H9 (cell line): ENCODE data around the gene ISM2. TPM values are rescaled to one million over a fixed set of nuclear protein-coding genes. Genes with fewer than 3 reads are reported as not detected.

Source experiments
- DNase-seq: peaks from one replicate; pipeline ENCODE4 v3.0.0-alpha.2; 2017
- H2AFZ ChIP-seq: one replicate; pipeline ENCODE4 v1.6.1; 2013; ENCODE audit warnings: mild to moderate bottlenecking, low read length, control low read depth, moderate library complexity
- H2AK5ac ChIP-seq: 2 replicates; pipeline ENCODE4 v1.6.1; 2013; ENCODE audit warnings: low read length, control low read depth, mixed read lengths; ENCODE audit not compliant: insufficient read length
- H2BK120ac ChIP-seq: one replicate; pipeline ENCODE4 v1.6.1; 2013; ENCODE audit warnings: low read depth, mild to moderate bottlenecking, low read length, control low read depth, inconsistent platforms; ENCODE audit not compliant: poor library complexity, severe bottlenecking
- H2BK12ac ChIP-seq: 2 replicates; pipeline ENCODE4 v1.6.1; 2013; ENCODE audit warnings: low read length, control low read depth, mixed read lengths, low read depth; ENCODE audit not compliant: insufficient read length
- H2BK15ac ChIP-seq: 2 replicates; pipeline ENCODE4 v1.6.1; 2013; ENCODE audit warnings: low read depth, low read length, control low read depth
- H2BK20ac ChIP-seq: one replicate; pipeline ENCODE4 v1.6.1; 2013; ENCODE audit warnings: low read depth, mild to moderate bottlenecking, low read length, control low read depth, inconsistent platforms; ENCODE audit not compliant: poor library complexity, severe bottlenecking
- H2BK5ac ChIP-seq: 2 replicates; pipeline ENCODE4 v1.6.1; 2013; ENCODE audit warnings: low read length, control low read depth, mixed read lengths; ENCODE audit not compliant: insufficient read length
- H3K14ac ChIP-seq: 2 replicates; pipeline ENCODE4 v1.6.1; 2013; ENCODE audit warnings: low read length, control low read depth; ENCODE audit not compliant: insufficient read depth
- H3K18ac ChIP-seq: 2 replicates; pipeline ENCODE4 v1.6.1; 2013; ENCODE audit warnings: low read depth, mild to moderate bottlenecking, mixed read lengths, low read length, control low read depth; ENCODE audit not compliant: insufficient read length
- H3K23ac ChIP-seq: 2 replicates; pipeline ENCODE4 v1.6.1; 2013; ENCODE audit warnings: low read length, control low read depth, mixed read lengths, low read depth; ENCODE audit not compliant: insufficient read length
- H3K23me2 ChIP-seq: 2 replicates; pipeline ENCODE4 v1.6.1; 2013; ENCODE audit warnings: low read depth, mild to moderate bottlenecking, mixed read lengths, low read length, control low read depth; ENCODE audit not compliant: insufficient read length, poor library complexity, severe bottlenecking
- H3K27ac ChIP-seq: 2 replicates; pipeline ENCODE4 v1.5.1; 2013; ENCODE audit warnings: low read length, control low read depth, mixed read lengths, low read depth; ENCODE audit not compliant: insufficient read length
- H3K27me3 ChIP-seq: 2 replicates; pipeline ENCODE4 v1.6.1; 2013; ENCODE audit warnings: low read length, control low read depth, inconsistent platforms; ENCODE audit not compliant: insufficient read depth
- H3K4ac ChIP-seq: 2 replicates; pipeline ENCODE4 v1.6.1; 2013; ENCODE audit warnings: low read depth, mild to moderate bottlenecking, control low read depth, inconsistent platforms, low read length, moderate library complexity
- H3K4me1 ChIP-seq: 2 replicates; pipeline ENCODE4 v1.6.1; 2013; ENCODE audit warnings: low read length, control low read depth, inconsistent platforms; ENCODE audit not compliant: insufficient read depth
- H3K4me2 ChIP-seq: 2 replicates; pipeline ENCODE4 v1.6.1; 2013; ENCODE audit warnings: low read length, control low read depth, mixed read lengths; ENCODE audit not compliant: insufficient read length, insufficient read depth
- H3K56ac ChIP-seq: 2 replicates; pipeline ENCODE4 v1.6.1; 2013; ENCODE audit warnings: low read depth, mild to moderate bottlenecking, mixed read lengths, low read length, control low read depth; ENCODE audit not compliant: insufficient read length
- H3K79me1 ChIP-seq: 2 replicates; pipeline ENCODE4 v1.6.1; 2013; ENCODE audit warnings: low read depth, mild to moderate bottlenecking, moderate library complexity, low read length, control low read depth, inconsistent platforms; ENCODE audit not compliant: insufficient read depth, poor library complexity, severe bottlenecking
- H3K79me2 ChIP-seq: 2 replicates; pipeline ENCODE4 v1.6.1; 2013; ENCODE audit warnings: low read length, control low read depth, inconsistent platforms; ENCODE audit not compliant: insufficient read depth
- H3K9ac ChIP-seq: 2 replicates; pipeline ENCODE4 v1.6.1; 2013; ENCODE audit warnings: low read length, control low read depth, mixed read lengths; ENCODE audit not compliant: insufficient read length; ENCODE audit errors: extremely low read depth
- H3K9me3 ChIP-seq: one replicate; pipeline ENCODE4 v1.6.1; 2013; ENCODE audit warnings: low read depth, low read length, inconsistent platforms; ENCODE audit not compliant: control insufficient read depth
- H3T11ph ChIP-seq: one replicate; pipeline ENCODE4 v1.6.1; 2013; ENCODE audit warnings: mild to moderate bottlenecking, low read length, control low read depth, inconsistent platforms
- H4K20me1 ChIP-seq: one replicate; pipeline ENCODE4 v1.6.1; 2013; ENCODE audit not compliant: control insufficient read depth, insufficient read length, insufficient read depth
- H4K5ac ChIP-seq: 2 replicates; pipeline ENCODE4 v1.6.1; 2013; ENCODE audit warnings: low read depth, mild to moderate bottlenecking, mixed read lengths, low read length, control low read depth; ENCODE audit not compliant: insufficient read length
- H4K8ac ChIP-seq: replicated peaks from 2 replicates; pipeline ENCODE4 v1.6.1; 2013; ENCODE audit warnings: low read length, control low read depth, mixed read lengths, low read depth; ENCODE audit not compliant: insufficient read length
- H4K91ac ChIP-seq: 2 replicates; pipeline ENCODE4 v1.6.1; 2013; ENCODE audit warnings: low read depth, mild to moderate bottlenecking, moderate library complexity, mixed read lengths, low read length, control low read depth; ENCODE audit not compliant: insufficient read length
- H3K27ac Mint-ChIP-seq, 3 experiments: 2 replicates in 2 of 3; 3 replicates in 1 of 3; pipeline ENCODE4 v1.8.0; 2020 to 2021; ENCODE audit warnings: mixed read lengths in 3 of 3, mild to moderate bottlenecking in 1 of 3, moderate library complexity in 1 of 3
- H3K27me3 Mint-ChIP-seq: 2 replicates; pipeline ENCODE4 v1.8.0; 2021; ENCODE audit warnings: low read depth, mild to moderate bottlenecking, moderate library complexity, mixed read lengths
- H3K36me3 Mint-ChIP-seq, 3 experiments: 2 replicates in 2 of 3; 3 replicates in 1 of 3; pipeline ENCODE4 v1.8.0; 2020 to 2021; ENCODE audit warnings: low read depth in 3 of 3, mixed read lengths in 3 of 3; ENCODE audit not compliant: insufficient read depth in 1 of 3
- H3K4me1 Mint-ChIP-seq, 2 experiments: 2 replicates each; pipeline ENCODE4 v1.8.0; 2020; ENCODE audit warnings: mixed read lengths in 2 of 2
- H3K4me3 Mint-ChIP-seq, 2 experiments: 2 replicates in 1 of 2; 3 replicates in 1 of 2; pipeline ENCODE4 v1.8.0; 2020 to 2021; ENCODE audit warnings: mild to moderate bottlenecking in 2 of 2, mixed read lengths in 2 of 2, moderate library complexity in 1 of 2
- H3K9me3 Mint-ChIP-seq, 2 experiments: 2 replicates in 1 of 2; 3 replicates in 1 of 2; pipeline ENCODE4 v1.8.0; 2020; ENCODE audit warnings: mild to moderate bottlenecking in 2 of 2, mixed read lengths in 2 of 2, moderate library complexity in 1 of 2
- CTCF ChIP-seq: fragments of 200-600 bp; sonication (generic); conservative IDR thresholded peaks from 3 replicates; pipeline ENCODE4 v1.8.0; 2021; ENCODE audit warnings: antibody characterized with exemption, mild to moderate bottlenecking
- WGBS: extraction: QIAGEN DNeasy Blood & Tissue Kit; methylation state at CpG from one replicate; pipeline ENCODE4 v1.1.7; 2013; ENCODE audit warnings: missing lambda C conversion rate, low lambda C conversion rate, mixed read lengths; ENCODE audit not compliant: insufficient read length; ENCODE audit errors: extremely low coverage; 5-methylcytosine and 5-hydroxymethylcytosine counted together
- total RNA-seq: library from RNA; stranded (reverse); gene quantifications from 2 replicates; pipeline ENCODE4 v1.2.1, GENCODE V29; 2021

The ISM2 gene
- total RNA-seq, 1 experiment from 2014 or later = 0.39 TPM

GRCh38 chr14:77467801-77468200, 30.8 kb downstream of the ISM2 start:
- no peak overlapping the region for H2AFZ ChIP-seq
- no peak overlapping the region for H3K18ac ChIP-seq
- no peak for TF ChIP-seq CTCF
- no CpG with 5 or more reads among the region's 5 CpGs for WGBS
- H4K20me1 ChIP-seq = no peaks in the 10 kb centered on the region
- H3K56ac ChIP-seq = no peak overlapping the region
- no peaks in the 10 kb centered on the region for H3K79me2 ChIP-seq
- H3K14ac ChIP-seq = no peak overlapping the region
- H3K23me2 ChIP-seq = no peaks in the 10 kb centered on the region
- no peak for DNase-seq
- no peak overlapping the region for H2AK5ac ChIP-seq
- no peak overlapping the region for H2BK5ac ChIP-seq
- H4K8ac ChIP-seq = no peak overlapping the region
- Mint-ChIP-seq H3K9me3 (no peaks in the 10 kb centered on the region), H3K4me1 (peaks cover 12 to 16% of the 10 kb centered on the region in 2 experiments), H3K4me3 (no peak overlapping the region), H3K27me3 (no peaks in the 10 kb centered on the region; the same call in 1 of the 2 replicates), H3K36me3 (peaks cover 40 to 65% (median 53%) of the 10 kb centered on the region in 3 experiments), H3K27ac (no peak overlapping the region)
- no peak overlapping the region for H4K5ac ChIP-seq
- H4K91ac ChIP-seq = no peak overlapping the region
- H3K79me1 ChIP-seq = no peaks in the 10 kb centered on the region
- H3K27ac ChIP-seq = no peak overlapping the region
- H2BK12ac ChIP-seq = no peak overlapping the region
- no peak overlapping the region for H2BK20ac ChIP-seq
- no peak overlapping the region for H3K9ac ChIP-seq
- H3K9me3 ChIP-seq = no peaks in the 10 kb centered on the region
- H3K4me1 ChIP-seq = peaks cover 8% of the 10 kb centered on the region; the same call in 1 of the 2 replicates
- no peak overlapping the region for H3T11ph ChIP-seq
- H2BK15ac ChIP-seq = no peak overlapping the region
- no peaks in the 10 kb centered on the region for H3K27me3 ChIP-seq
- no peak overlapping the region for H3K23ac ChIP-seq
- H3K4me2 ChIP-seq = no peak overlapping the region
- H2BK120ac ChIP-seq = no peak overlapping the region
- H3K4ac ChIP-seq = no peak overlapping the region
